Neural cell (in vitro differentiated cells): Measurements from ENCODE around the gene TAS1R2. TPM values are rescaled to one million over a fixed set of nuclear protein-coding genes. Genes with fewer than 3 reads are reported as not detected.
"Not testable (repeated sequence)": the region's sequence is repeated elsewhere in the genome, so short reads cannot be mapped to it uniquely, and the experiment has no call there.

ENCODE experiments used
- H2AFZ ChIP-seq: fragments of 200-600, 300-800 bp; sonication (generic), shearing (Covaris generic); 2 replicates; pipeline ENCODE4 v1.6.0; 2014; ENCODE audit warnings: low read depth, mild to moderate bottlenecking, antibody characterized with exemption, low read length, moderate library complexity
- H3F3A ChIP-seq: fragments of 200-600 bp; shearing (Covaris generic); 2 replicates; pipeline ENCODE4 v1.6.1; 2016; ENCODE audit warnings: mild to moderate bottlenecking, moderate library complexity, mixed read lengths, antibody characterized with exemption, low read length; ENCODE audit not compliant: insufficient read depth, poor library complexity, severe bottlenecking
- H3K27ac ChIP-seq: fragments of 200-600, 300-800 bp; sonication (generic), shearing (Covaris generic); 2 replicates; pipeline ENCODE4 v1.5.1; 2014; ENCODE audit warnings: mild to moderate bottlenecking, low read length, moderate library complexity
- H3K27me3 ChIP-seq: fragments of 300-800, 200-600 bp; sonication (generic), shearing (Covaris generic); 2 replicates; pipeline ENCODE4 v1.6.0; 2014; ENCODE audit warnings: mild to moderate bottlenecking, low read depth, low read length, moderate library complexity; ENCODE audit not compliant: insufficient read depth
- H3K36me3 ChIP-seq: fragments of 300-800, 200-600 bp; sonication (generic), shearing (Covaris generic); 2 replicates; pipeline ENCODE4 v1.5.1; 2014; ENCODE audit warnings: mild to moderate bottlenecking, antibody characterized with exemption, low read length, moderate library complexity; ENCODE audit not compliant: insufficient read depth
- H3K4me2 ChIP-seq: fragments of 300-800, 200-600 bp; sonication (generic), shearing (Covaris generic); 2 replicates; pipeline ENCODE4 v1.6.0; 2014; ENCODE audit warnings: mild to moderate bottlenecking, low read length
- H3K4me3 ChIP-seq: fragments of 300-800, 200-600 bp; sonication (generic), shearing (Covaris generic); 2 replicates; pipeline ENCODE4 v1.5.1; 2014; ENCODE audit warnings: mild to moderate bottlenecking, low read length, moderate library complexity
- H3K79me2 ChIP-seq: fragments of 200-600 bp; shearing (Covaris generic); replicated peaks from 2 replicates; pipeline ENCODE4 v1.6.0; 2014; ENCODE audit warnings: mild to moderate bottlenecking, low read length, moderate library complexity; ENCODE audit not compliant: insufficient read depth
- H3K9ac ChIP-seq: fragments of 300-800, 200-600 bp; sonication (generic), shearing (Covaris generic); 2 replicates; pipeline ENCODE4 v1.6.1; 2016; ENCODE audit warnings: mild to moderate bottlenecking, low read length, mixed read lengths
- H3K9me2 ChIP-seq: fragments of 200-600 bp; shearing (Covaris generic); 2 replicates; pipeline ENCODE4 v1.6.1; 2016; ENCODE audit warnings: mild to moderate bottlenecking, low read length, mixed read lengths; ENCODE audit not compliant: insufficient read depth
- H3K9me3 ChIP-seq: fragments of 200-600, 300-800 bp; sonication (generic), shearing (Covaris generic); 2 replicates; pipeline ENCODE4 v1.6.1; 2016; ENCODE audit warnings: mild to moderate bottlenecking, mixed run types, low read length, moderate library complexity, mixed read lengths
- H4K20me1 ChIP-seq: fragments of 200-600 bp; shearing (Covaris generic); 2 replicates; pipeline ENCODE4 v1.6.1; 2016; ENCODE audit warnings: mild to moderate bottlenecking, mixed run types; ENCODE audit not compliant: insufficient read depth
- CTCF ChIP-seq: fragments of 450-650 bp; IDR thresholded peaks from 2 replicates; pipeline ENCODE4 v1.5.1; 2014; ENCODE audit warnings: antibody characterized with exemption, mild to moderate bottlenecking, moderate library complexity; ENCODE audit not compliant: poor library complexity, severe bottlenecking
- EP300 ChIP-seq: fragments of 450-650 bp; conservative IDR thresholded peaks from 2 replicates; pipeline ENCODE4 v1.6.1; 2014; ENCODE audit warnings: antibody characterized with exemption, mild to moderate bottlenecking, moderate library complexity; ENCODE audit not compliant: poor library complexity, severe bottlenecking
- EZH2 ChIP-seq: fragments of 200-600, 300-800 bp; shearing (Covaris generic), sonication (generic); IDR thresholded peaks from 2 replicates; pipeline ENCODE4 v1.6.1; 2014; ENCODE audit warnings: antibody characterized with exemption, low read length, borderline replicate concordance, mild to moderate bottlenecking; ENCODE audit not compliant: insufficient read depth, poor library complexity, severe bottlenecking
- MXI1 ChIP-seq: fragments of 450-650 bp; conservative IDR thresholded peaks from 2 replicates; pipeline ENCODE4 v1.6.1; 2014; ENCODE audit warnings: antibody characterized with exemption, mild to moderate bottlenecking; ENCODE audit not compliant: poor library complexity, severe bottlenecking
- POLR2AphosphoS5 ChIP-seq: IDR thresholded peaks from 2 replicates; pipeline ENCODE4 v1.6.1; 2012
- RAD21 ChIP-seq: fragments of 450-650 bp; conservative IDR thresholded peaks from 2 replicates; pipeline ENCODE4 v1.6.1; 2014; ENCODE audit warnings: antibody characterized with exemption, mild to moderate bottlenecking, moderate library complexity
- REST ChIP-seq: IDR thresholded peaks from 2 replicates; pipeline ENCODE4 v1.6.1; 2012; ENCODE audit warnings: borderline replicate concordance
- SMC3 ChIP-seq: fragments of 450-650 bp; conservative IDR thresholded peaks from 2 replicates; pipeline ENCODE4 v1.6.1; 2014; ENCODE audit warnings: antibody characterized with exemption, mild to moderate bottlenecking, moderate library complexity; ENCODE audit not compliant: poor library complexity
- TAF1 ChIP-seq: IDR thresholded peaks from 2 replicates; pipeline ENCODE4 v1.6.1; 2012; ENCODE audit warnings: low read depth
- polyA plus RNA-seq: library from polyadenylated mRNA; depleted of rRNA; stranded (reverse); fragments of >200 nt; gene quantifications from 2 replicates; pipeline ENCODE4 v1.2.3, GENCODE V29; 2014

The TAS1R2 gene
- polyA plus RNA-seq, 1 donor from 2014 or later = not detected

GRCh38 chr1:18895317-18895716 is 35.9 kb upstream of the TAS1R2 start:
- Histone ChIP-seq H3K36me3 (no peaks in the 10 kb centered on the region), H3K9ac (no peak overlapping the region), H3K79me2 (no peaks in the 10 kb centered on the region), H3K4me2 (no peak overlapping the region), H3F3A (no peaks in the 10 kb centered on the region), H3K27ac (no peak overlapping the region), H3K4me3 (no peak overlapping the region), H3K9me2 (no peaks in the 10 kb centered on the region), H3K27me3 (no peaks in the 10 kb centered on the region), H4K20me1 (no peaks in the 10 kb centered on the region), H2AFZ (no peak overlapping the region), H3K9me3 (no peaks in the 10 kb centered on the region)
- no peak for TF ChIP-seq RAD21
- no peak for TF ChIP-seq POLR2AphosphoS5
- TF ChIP-seq TAF1 = no peak
- no peak for TF ChIP-seq MXI1
- no peak for TF ChIP-seq REST
- TF ChIP-seq SMC3 = no peak
- no peak for TF ChIP-seq EP300
- no peak for TF ChIP-seq CTCF
- TF ChIP-seq EZH2 = no peak

GRCh38 chr1:18893120-18893519 is 33.7 kb upstream of the TAS1R2 start:
- Histone ChIP-seq H3F3A (no peaks in the 10 kb centered on the region), H3K27ac (no peak overlapping the region), H3K4me2 (no peak overlapping the region), H3K79me2 (no peaks in the 10 kb centered on the region), H3K36me3 (no peaks in the 10 kb centered on the region), H3K9me2 (no peaks in the 10 kb centered on the region), H3K9me3 (no peaks in the 10 kb centered on the region), H4K20me1 (no peaks in the 10 kb centered on the region), H3K27me3 (no peaks in the 10 kb centered on the region), H2AFZ (no peak overlapping the region), H3K9ac (no peak overlapping the region), H3K4me3 (no peak overlapping the region)
- TF ChIP-seq EZH2 (no peak), TAF1 (no peak), MXI1 (no peak), SMC3 (no peak), CTCF (no peak), POLR2AphosphoS5 (no peak), REST (no peak), EP300 (no peak), RAD21 (no peak)

GRCh38 chr1:18891858-18892257 is 32.4 kb upstream of the TAS1R2 start:
- not testable (repeated sequence) for H3K27ac ChIP-seq, H3K4me2 ChIP-seq, H3K9me2 ChIP-seq, H3K9me3 ChIP-seq, H3F3A ChIP-seq, H3K79me2 ChIP-seq, H3K9ac ChIP-seq, H3K36me3 ChIP-seq, H4K20me1 ChIP-seq, H2AFZ ChIP-seq, H3K4me3 ChIP-seq, H3K27me3 ChIP-seq
